HEK293 (cell line): Measurements from ENCODE around the gene EN2.

Experiments
- CTCF ChIA-PET: fragments of 350-600 bp; formaldehyde crosslinking; extraction: SDS; loops from one replicate; lab custom pipeline; 2021; ENCODE audit warnings: antibody characterized with exemption; lab: Yijun Ruan, JAX
- POLR2A ChIA-PET: fragments of 300-600 bp; formaldehyde crosslinking; extraction: SDS; loops from one replicate; lab custom pipeline; 2020; ENCODE audit warnings: antibody characterized with exemption, inconsistent platforms; lab: Yijun Ruan, JAX
- H3K27ac ChIP-seq: fragments of 200-500 bp; sonication (Bioruptor generic); 2 replicates; pipeline ENCODE4 v1.5.1; 2014; ENCODE audit warnings: low read depth, low read length, control low read depth, inconsistent platforms; ENCODE audit errors: extremely low read depth
- H3K36me3 ChIP-seq, 2 experiments: fragments of 200-500 bp in 1 of 2; sonication (Bioruptor generic) in 1 of 2; 1 replicate in 1 of 2; 2 replicates in 1 of 2; pipeline ENCODE4 v1.5.1; 2014 to 2017; ENCODE audit warnings: inconsistent platforms in 2 of 2, low read length in 2 of 2; ENCODE audit not compliant: control insufficient read depth in 2 of 2, insufficient read depth in 1 of 2
- H3K4me1 ChIP-seq: fragments of 200-500 bp; sonication (Bioruptor generic); 2 replicates; pipeline ENCODE4 v1.5.1; 2014; ENCODE audit warnings: mild to moderate bottlenecking, low read length, inconsistent platforms; ENCODE audit not compliant: control insufficient read depth, insufficient read depth
- H3K4me3 ChIP-seq: 2 replicates; pipeline ENCODE4 v1.5.1; 2011; ENCODE audit warnings: low read depth, mild to moderate bottlenecking, control low read depth, low read length, moderate library complexity
- H3K9me3 ChIP-seq: fragments of 200-500 bp; sonication (Bioruptor generic); 2 replicates; pipeline ENCODE4 v1.5.1; 2014; ENCODE audit warnings: low read depth, low read length, inconsistent platforms; ENCODE audit not compliant: control insufficient read depth, insufficient read depth
- GFI1B ChIP-seq: fragments of 450-650 bp; formaldehyde crosslinking; IDR thresholded peaks from 2 replicates; pipeline ENCODE4 v1.5.1; 2016; ENCODE audit warnings: missing biosample characterization, missing genetic modification characterization
- GLIS1 ChIP-seq: fragments of 450-650 bp; formaldehyde crosslinking; IDR thresholded peaks from 2 replicates; pipeline ENCODE4 v1.5.1; 2016; ENCODE audit warnings: missing biosample characterization, missing genetic modification characterization
- GLIS2 ChIP-seq: fragments of 450-650 bp; formaldehyde crosslinking; IDR thresholded peaks from 2 replicates; pipeline ENCODE4 v1.5.1; 2016; ENCODE audit warnings: missing biosample characterization, missing genetic modification characterization
- IKZF3 ChIP-seq: fragments of 450-650 bp; IDR thresholded peaks from 2 replicates; pipeline ENCODE4 v1.5.0; 2018; ENCODE audit warnings: missing biosample characterization, mild to moderate bottlenecking, missing genetic modification characterization, moderate library complexity
- ZBTB49 ChIP-seq: fragments of 450-650 bp; formaldehyde crosslinking; IDR thresholded peaks from 2 replicates; pipeline ENCODE4 v1.5.1; 2016; ENCODE audit warnings: missing biosample characterization, missing genetic modification characterization, low read depth
- ZBTB7A ChIP-seq: fragments of 450-650 bp; formaldehyde crosslinking; IDR thresholded peaks from 2 replicates; pipeline ENCODE4 v1.5.1; 2016; ENCODE audit warnings: low read depth, missing biosample characterization, missing genetic modification characterization
- ZFP41 ChIP-seq: fragments of 450-650 bp; formaldehyde crosslinking; IDR thresholded peaks from 2 replicates; pipeline ENCODE4 v1.5.1; 2016; ENCODE audit warnings: missing biosample characterization, missing genetic modification characterization, borderline replicate concordance
- ZFP69B ChIP-seq: fragments of 450-650 bp; formaldehyde crosslinking; IDR thresholded peaks from 2 replicates; pipeline ENCODE4 v1.5.1; 2016; ENCODE audit warnings: missing biosample characterization, missing genetic modification characterization
- ZNF114 ChIP-seq: fragments of 450-650 bp; formaldehyde crosslinking; IDR thresholded peaks from 2 replicates; pipeline ENCODE4 v1.5.0; 2017; ENCODE audit warnings: missing biosample characterization, missing genetic modification characterization
- ZNF146 ChIP-seq: fragments of 450-650 bp; formaldehyde crosslinking; IDR thresholded peaks from 2 replicates; pipeline ENCODE4 v1.5.1; 2016; ENCODE audit warnings: missing biosample characterization, missing genetic modification characterization
- ZNF157 ChIP-seq: fragments of 450-650 bp; formaldehyde crosslinking; IDR thresholded peaks from 2 replicates; pipeline ENCODE4 v1.5.1; 2016; ENCODE audit warnings: missing biosample characterization, missing genetic modification characterization
- ZNF214 ChIP-seq: fragments of 450-650 bp; formaldehyde crosslinking; IDR thresholded peaks from 2 replicates; pipeline ENCODE4 v1.5.1; 2017; ENCODE audit warnings: missing biosample characterization, mild to moderate bottlenecking, missing genetic modification characterization, borderline replicate concordance
- ZNF366 ChIP-seq: fragments of 450-650 bp; formaldehyde crosslinking; conservative IDR thresholded peaks from 2 replicates; pipeline ENCODE4 v1.5.1; 2016; ENCODE audit warnings: missing biosample characterization, missing genetic modification characterization
- ZNF513 ChIP-seq: fragments of 450-650 bp; IDR thresholded peaks from 2 replicates; pipeline ENCODE4 v1.5.1; 2018; ENCODE audit warnings: missing biosample characterization, missing genetic modification characterization
- ZNF571 ChIP-seq: fragments of 450-650 bp; formaldehyde crosslinking; IDR thresholded peaks from 2 replicates; pipeline ENCODE4 v1.5.0; 2017; ENCODE audit warnings: missing biosample characterization, missing genetic modification characterization
- ZNF585B ChIP-seq: fragments of 450-650 bp; formaldehyde crosslinking; IDR thresholded peaks from 2 replicates; pipeline ENCODE4 v1.5.1; 2016; ENCODE audit warnings: missing biosample characterization, missing genetic modification characterization
- ZNF600 ChIP-seq: fragments of 450-650 bp; formaldehyde crosslinking; IDR thresholded peaks from 2 replicates; pipeline ENCODE4 v1.5.1; 2016; ENCODE audit warnings: missing biosample characterization, missing genetic modification characterization
- ZNF664 ChIP-seq: fragments of 450-650 bp; formaldehyde crosslinking; IDR thresholded peaks from 2 replicates; pipeline ENCODE4 v1.5.1; 2016; ENCODE audit warnings: missing biosample characterization, missing genetic modification characterization
- ZNF830 ChIP-seq: fragments of 450-650 bp; IDR thresholded peaks from 2 replicates; pipeline ENCODE4 v1.5.0; 2018; ENCODE audit warnings: missing biosample characterization, missing genetic modification characterization, low read depth, mild to moderate bottlenecking, moderate library complexity
- ZSCAN16 ChIP-seq: fragments of 450-650 bp; formaldehyde crosslinking; IDR thresholded peaks from 2 replicates; pipeline ENCODE4 v1.5.1; 2016; ENCODE audit warnings: missing biosample characterization, missing genetic modification characterization
- TF ChIP-seq, protein P1 (sequence below): fragments of 450-650 bp; formaldehyde crosslinking; IDR thresholded peaks from 2 replicates; pipeline ENCODE4 v1.5.1; 2016; ENCODE audit warnings: missing biosample characterization, missing genetic modification characterization
- TF ChIP-seq, protein P2 (sequence below): fragments of 450-650 bp; formaldehyde crosslinking; IDR thresholded peaks from 2 replicates; pipeline ENCODE4 v1.5.1; 2016; ENCODE audit warnings: missing biosample characterization, missing genetic modification characterization
- TF ChIP-seq, protein P3 (sequence below): fragments of 450-650 bp; formaldehyde crosslinking; IDR thresholded peaks from 2 replicates; pipeline ENCODE4 v1.5.1; 2016; ENCODE audit warnings: missing biosample characterization, missing genetic modification characterization
- TF ChIP-seq, protein P4 (sequence below): fragments of 450-650 bp; formaldehyde crosslinking; IDR thresholded peaks from 2 replicates; pipeline ENCODE4 v1.5.1; 2017; ENCODE audit warnings: missing biosample characterization, missing genetic modification characterization

The EN2 gene

GRCh38 chr7:155463114-155463811 is 5.3 kb downstream of the EN2 start:
- H3K4me3 ChIP-seq: no peak overlapping the region
- POLR2A ChIA-PET: no interaction called here
- H3K4me1 ChIP-seq: peaks cover 5% of the 10 kb centered on the region; the same call in 1 of the 2 replicates
- CTCF ChIA-PET: interaction anchor here (1.0 to 1.3 kb wide), 2 partner anchors 10 to 68 kb away, joined by 3 to 4 read pairs; no protein-coding TSS in a partner anchor
- no peak overlapping the region for H3K27ac ChIP-seq
- H3K9me3 ChIP-seq: no peaks in the 10 kb centered on the region
- peaks cover 0 to 49% of the 10 kb centered on the region in 2 experiments; a peak in 1 of 3 replicates for H3K36me3 ChIP-seq
- peak; percentile 65 for TF ChIP-seq ZNF513 (tag by site-specific recombination)
- TF ChIP-seq IKZF3 (tag by site-specific recombination): no peak
- TF ChIP-seq ZNF214 (tag by site-specific recombination): no peak
- no peak for TF ChIP-seq ZNF585B (tag by site-specific recombination)
- TF ChIP-seq, protein P1, sequence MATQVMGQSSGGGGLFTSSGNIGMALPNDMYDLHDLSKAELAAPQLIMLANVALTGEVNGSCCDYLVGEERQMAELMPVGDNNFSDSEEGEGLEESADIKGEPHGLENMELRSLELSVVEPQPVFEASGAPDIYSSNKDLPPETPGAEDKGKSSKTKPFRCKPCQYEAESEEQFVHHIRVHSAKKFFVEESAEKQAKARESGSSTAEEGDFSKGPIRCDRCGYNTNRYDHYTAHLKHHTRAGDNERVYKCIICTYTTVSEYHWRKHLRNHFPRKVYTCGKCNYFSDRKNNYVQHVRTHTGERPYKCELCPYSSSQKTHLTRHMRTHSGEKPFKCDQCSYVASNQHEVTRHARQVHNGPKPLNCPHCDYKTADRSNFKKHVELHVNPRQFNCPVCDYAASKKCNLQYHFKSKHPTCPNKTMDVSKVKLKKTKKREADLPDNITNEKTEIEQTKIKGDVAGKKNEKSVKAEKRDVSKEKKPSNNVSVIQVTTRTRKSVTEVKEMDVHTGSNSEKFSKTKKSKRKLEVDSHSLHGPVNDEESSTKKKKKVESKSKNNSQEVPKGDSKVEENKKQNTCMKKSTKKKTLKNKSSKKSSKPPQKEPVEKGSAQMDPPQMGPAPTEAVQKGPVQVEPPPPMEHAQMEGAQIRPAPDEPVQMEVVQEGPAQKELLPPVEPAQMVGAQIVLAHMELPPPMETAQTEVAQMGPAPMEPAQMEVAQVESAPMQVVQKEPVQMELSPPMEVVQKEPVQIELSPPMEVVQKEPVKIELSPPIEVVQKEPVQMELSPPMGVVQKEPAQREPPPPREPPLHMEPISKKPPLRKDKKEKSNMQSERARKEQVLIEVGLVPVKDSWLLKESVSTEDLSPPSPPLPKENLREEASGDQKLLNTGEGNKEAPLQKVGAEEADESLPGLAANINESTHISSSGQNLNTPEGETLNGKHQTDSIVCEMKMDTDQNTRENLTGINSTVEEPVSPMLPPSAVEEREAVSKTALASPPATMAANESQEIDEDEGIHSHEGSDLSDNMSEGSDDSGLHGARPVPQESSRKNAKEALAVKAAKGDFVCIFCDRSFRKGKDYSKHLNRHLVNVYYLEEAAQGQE (tag by site-specific recombination): 0 out of 2 replicates have a peak, but pooled peaks have one; percentile 30
- peak; percentile 81; the same call in 1 of the 2 replicates for TF ChIP-seq ZFP69B (tag by site-specific recombination)
- no peak for TF ChIP-seq ZSCAN16
- TF ChIP-seq, protein P2, sequence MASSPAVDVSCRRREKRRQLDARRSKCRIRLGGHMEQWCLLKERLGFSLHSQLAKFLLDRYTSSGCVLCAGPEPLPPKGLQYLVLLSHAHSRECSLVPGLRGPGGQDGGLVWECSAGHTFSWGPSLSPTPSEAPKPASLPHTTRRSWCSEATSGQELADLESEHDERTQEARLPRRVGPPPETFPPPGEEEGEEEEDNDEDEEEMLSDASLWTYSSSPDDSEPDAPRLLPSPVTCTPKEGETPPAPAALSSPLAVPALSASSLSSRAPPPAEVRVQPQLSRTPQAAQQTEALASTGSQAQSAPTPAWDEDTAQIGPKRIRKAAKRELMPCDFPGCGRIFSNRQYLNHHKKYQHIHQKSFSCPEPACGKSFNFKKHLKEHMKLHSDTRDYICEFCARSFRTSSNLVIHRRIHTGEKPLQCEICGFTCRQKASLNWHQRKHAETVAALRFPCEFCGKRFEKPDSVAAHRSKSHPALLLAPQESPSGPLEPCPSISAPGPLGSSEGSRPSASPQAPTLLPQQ (tag by site-specific recombination): peak; percentile 84; the same call in 1 of the 2 replicates
- TF ChIP-seq, protein P3, sequence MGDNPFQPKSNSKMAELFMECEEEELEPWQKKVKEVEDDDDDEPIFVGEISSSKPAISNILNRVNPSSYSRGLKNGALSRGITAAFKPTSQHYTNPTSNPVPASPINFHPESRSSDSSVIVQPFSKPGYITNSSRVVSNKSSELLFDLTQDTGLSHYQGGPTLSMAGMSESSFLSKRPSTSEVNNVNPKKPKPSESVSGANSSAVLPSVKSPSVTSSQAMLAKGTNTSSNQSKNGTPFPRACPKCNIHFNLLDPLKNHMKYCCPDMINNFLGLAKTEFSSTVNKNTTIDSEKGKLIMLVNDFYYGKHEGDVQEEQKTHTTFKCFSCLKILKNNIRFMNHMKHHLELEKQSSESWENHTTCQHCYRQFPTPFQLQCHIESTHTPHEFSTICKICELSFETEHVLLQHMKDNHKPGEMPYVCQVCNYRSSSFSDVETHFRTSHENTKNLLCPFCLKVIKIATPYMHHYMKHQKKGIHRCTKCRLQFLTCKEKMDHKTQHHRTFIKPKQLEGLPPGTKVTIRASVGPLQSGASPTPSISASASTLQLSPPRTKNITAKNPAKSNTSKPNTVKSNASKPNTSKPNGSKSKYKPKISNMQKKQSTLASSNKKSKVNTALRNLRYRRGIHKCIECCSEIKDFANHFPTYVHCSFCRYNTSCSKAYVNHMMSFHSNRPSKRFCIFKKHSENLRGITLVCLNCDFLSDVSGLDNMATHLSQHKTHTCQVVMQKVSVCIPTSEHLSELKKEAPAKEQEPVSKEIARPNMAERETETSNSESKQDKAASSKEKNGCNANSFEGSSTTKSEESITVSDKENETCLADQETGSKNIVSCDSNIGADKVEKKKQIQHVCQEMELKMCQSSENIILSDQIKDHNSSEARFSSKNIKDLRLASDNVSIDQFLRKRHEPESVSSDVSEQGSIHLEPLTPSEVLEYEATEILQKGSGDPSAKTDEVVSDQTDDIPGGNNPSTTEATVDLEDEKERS (tag by site-specific recombination): no peak
- no peak for TF ChIP-seq ZFP41
- TF ChIP-seq ZNF600 (tag by site-specific recombination): peak; percentile 51; the same call in 1 of the 2 replicates
- no peak for TF ChIP-seq ZBTB7A (tag by site-specific recombination)
- TF ChIP-seq ZNF146: no peak
- no peak for TF ChIP-seq ZNF664 (tag by site-specific recombination)
- no peak for TF ChIP-seq ZBTB49
- peak; percentile 73 for TF ChIP-seq ZNF157 (tag by site-specific recombination)
- peak; percentile 35; the same call in 1 of the 2 replicates for TF ChIP-seq GLIS1 (tag by site-specific recombination)
- TF ChIP-seq ZNF366: peak; percentile 82
- TF ChIP-seq, protein P4, sequence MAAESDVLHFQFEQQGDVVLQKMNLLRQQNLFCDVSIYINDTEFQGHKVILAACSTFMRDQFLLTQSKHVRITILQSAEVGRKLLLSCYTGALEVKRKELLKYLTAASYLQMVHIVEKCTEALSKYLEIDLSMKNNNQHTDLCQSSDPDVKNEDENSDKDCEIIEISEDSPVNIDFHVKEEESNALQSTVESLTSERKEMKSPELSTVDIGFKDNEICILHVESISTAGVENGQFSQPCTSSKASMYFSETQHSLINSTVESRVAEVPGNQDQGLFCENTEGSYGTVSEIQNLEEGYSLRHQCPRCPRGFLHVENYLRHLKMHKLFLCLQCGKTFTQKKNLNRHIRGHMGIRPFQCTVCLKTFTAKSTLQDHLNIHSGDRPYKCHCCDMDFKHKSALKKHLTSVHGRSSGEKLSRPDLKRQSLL (tag by site-specific recombination): peak; percentile 41; the same call in 1 of the 2 replicates
- TF ChIP-seq GLIS2 (tag by site-specific recombination): 0 out of 2 replicates have a peak, but pooled peaks have one; percentile 26
- TF ChIP-seq ZNF571 (tag by site-specific recombination): no peak
- TF ChIP-seq ZNF114 (tag by site-specific recombination): no peak
- no peak for TF ChIP-seq ZNF830 (tag by site-specific recombination)
- TF ChIP-seq GFI1B (tag by site-specific recombination): no peak
